ENCODE data around the gene SARS2. TPM values are rescaled to one million over a fixed set of nuclear protein-coding genes. Genes with fewer than 3 reads are reported as not detected.
"Not testable (repeated sequence)": the region's sequence is repeated elsewhere in the genome, so short reads cannot be mapped to it uniquely, and the experiment has no call there.

Gene SARS2
- total and polyA plus RNA-seq, 2 donors = 7.1 to 19.3 TPM

- no peak for DNase-seq (ENCODE audit: extremely low spot score)
- Histone ChIP-seq H3K36me3 (ENCODE audit: insufficient read depth) (no peaks in the 10 kb centered on the region), H3K4me3 (ENCODE audit: low read depth, low read length) (no peak overlapping the region), H3K4me1 (ENCODE audit: insufficient read depth) (peaks cover 2% of the 10 kb centered on the region), H3K27ac (ENCODE audit: low read depth) (no peak overlapping the region)
- 98% methylated on average over 1 of the region's 1 CpG for WGBS
Measured at GRCh38 chr19:38901683-38902082, 28.9 kb downstream of the SARS2 start.

GRCh38 chr19:38900743-38901190, 29.8 kb downstream of the SARS2 start:
- 28% methylated on average over 3 of the region's 3 CpGs for whole genome bisulfite sequencing
- no peak for DNase-seq (ENCODE audit: extremely low spot score)
- no peaks in the 10 kb centered on the region for H3K36me3 ChIP-seq (ENCODE audit: insufficient read depth)
- H3K4me1 ChIP-seq (ENCODE audit: insufficient read depth) = peaks cover 2% of the 10 kb centered on the region
- no peak overlapping the region for H3K27ac ChIP-seq (ENCODE audit: low read depth)
- no peak overlapping the region for H3K4me3 ChIP-seq (ENCODE audit: low read depth, low read length)

DNA sequence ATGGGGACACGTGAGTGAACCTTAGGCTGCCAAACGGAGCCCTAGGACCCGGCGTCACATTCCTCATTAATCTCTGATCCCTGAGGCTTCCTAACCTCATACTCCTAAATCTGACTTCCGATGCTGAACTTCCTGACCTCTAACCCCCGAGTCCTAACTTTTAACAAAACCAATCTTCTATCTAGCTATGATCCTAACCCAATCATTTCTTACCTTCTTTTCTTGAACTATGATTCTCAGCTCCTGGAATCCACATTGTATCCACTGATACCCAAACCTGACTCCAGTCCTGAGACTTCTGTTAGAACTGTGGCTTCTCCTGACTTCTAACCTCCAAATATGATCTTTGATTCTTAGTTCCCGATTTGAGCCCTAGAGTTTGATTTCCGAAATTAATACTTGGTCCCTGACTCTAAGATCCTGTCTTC, 30.3 kb downstream of the SARS2 start:
- no peaks in the 10 kb centered on the region for H3K36me3 ChIP-seq (ENCODE audit: insufficient read depth)
- 5% methylated on average over 8 of the region's 8 CpGs for WGBS
- H3K4me1 ChIP-seq (ENCODE audit: insufficient read depth) = peaks cover 2% of the 10 kb centered on the region

GRCh38 chr19:38899447-38900201, 30.9 kb downstream of the SARS2 start, which contains the start of the genes NFKBIB and SIRT2:
Gene NFKBIB, plus strand, starts transcription at chr19:38899969. Its CDS starts 64 bp downstream, at chr19:38900033.
Gene SIRT2, minus strand, starts transcription at chr19:38899618. Its CDS starts 97 bp downstream, at chr19:38899521.
- H3K36me3 ChIP-seq (ENCODE audit: insufficient read depth) = no peaks in the 10 kb centered on the region
- peak within 1 kb of the TSS; percentile 82 for H3K27ac ChIP-seq (ENCODE audit: low read depth)
- H3K4me1 ChIP-seq (ENCODE audit: insufficient read depth) = peaks cover 2% of the 10 kb centered on the region
- peak within 1 kb of the TSS; percentile 80 for H3K4me3 ChIP-seq (ENCODE audit: low read depth, low read length)
- under 1% methylated on average over 64 of the region's 64 CpGs for WGBS
- peak; percentile 100 for DNase-seq (ENCODE audit: extremely low spot score)

More for the DNA sequence above, 30.3 kb downstream of the SARS2 start:
- no peak for DNase-seq (ENCODE audit: extremely low spot score)
- peak overlapping the region; percentile 80 for H3K4me3 ChIP-seq (ENCODE audit: low read depth, low read length)
- peak overlapping the region; percentile 82 for H3K27ac ChIP-seq (ENCODE audit: low read depth)

GRCh38 chr19:38898788-38899446, 31.6 kb downstream of the SARS2 start:
- H3K4me3 ChIP-seq (ENCODE audit: low read depth, low read length) = peak overlapping the region; percentile 76
- H3K27ac ChIP-seq (ENCODE audit: low read depth) = peak overlapping the region; percentile 51
- DNase-seq (ENCODE audit: extremely low spot score) = no peak
- WGBS = 4% methylated on average over 25 of the region's 25 CpGs
- no peaks in the 10 kb centered on the region for H3K36me3 ChIP-seq (ENCODE audit: insufficient read depth)
- peaks cover 2% of the 10 kb centered on the region for H3K4me1 ChIP-seq (ENCODE audit: insufficient read depth)

GRCh38 chr19:38894968-38895367, 35.6 kb downstream of the SARS2 start:
- 73% methylated on average over 9 of the region's 9 CpGs for WGBS
- H3K4me1 ChIP-seq (ENCODE audit: insufficient read depth) = peaks cover 1% of the 10 kb centered on the region
- no peak overlapping the region for H3K4me3 ChIP-seq (ENCODE audit: low read depth, low read length)

DNA sequence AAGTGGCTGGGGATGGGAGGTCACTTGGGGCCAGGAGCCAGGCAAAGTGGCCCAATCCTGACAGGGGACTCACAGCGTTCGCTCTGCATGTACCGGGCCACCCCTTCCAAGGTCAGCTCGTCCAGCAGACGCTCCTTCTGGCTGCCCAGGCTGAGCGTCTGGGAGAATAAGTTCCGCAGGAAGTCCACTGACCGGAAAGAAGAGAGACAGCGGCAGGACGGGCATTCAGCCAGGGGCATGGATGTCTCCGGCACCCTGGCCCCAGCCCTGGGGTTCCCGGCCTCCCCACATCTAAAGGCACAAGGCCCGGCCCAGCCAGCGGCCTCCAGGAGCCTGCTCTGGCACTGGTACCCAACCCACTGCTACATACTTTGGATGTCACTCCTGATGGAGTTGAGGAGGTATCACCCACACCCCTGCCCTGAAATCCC, 37.2 kb downstream of the SARS2 start:
- Histone ChIP-seq H3K4me3 (ENCODE audit: low read depth, low read length) (no peak overlapping the region), H3K36me3 (ENCODE audit: insufficient read depth) (no peaks in the 10 kb centered on the region)
- WGBS = 87% methylated on average over 14 of the region's 14 CpGs

More at GRCh38 chr19:38894968-38895367, 35.6 kb downstream of the SARS2 start:
- no peak for DNase-seq (ENCODE audit: extremely low spot score)
- Histone ChIP-seq H3K27ac (ENCODE audit: low read depth) (no peak overlapping the region), H3K36me3 (ENCODE audit: insufficient read depth) (no peaks in the 10 kb centered on the region)

DNA sequence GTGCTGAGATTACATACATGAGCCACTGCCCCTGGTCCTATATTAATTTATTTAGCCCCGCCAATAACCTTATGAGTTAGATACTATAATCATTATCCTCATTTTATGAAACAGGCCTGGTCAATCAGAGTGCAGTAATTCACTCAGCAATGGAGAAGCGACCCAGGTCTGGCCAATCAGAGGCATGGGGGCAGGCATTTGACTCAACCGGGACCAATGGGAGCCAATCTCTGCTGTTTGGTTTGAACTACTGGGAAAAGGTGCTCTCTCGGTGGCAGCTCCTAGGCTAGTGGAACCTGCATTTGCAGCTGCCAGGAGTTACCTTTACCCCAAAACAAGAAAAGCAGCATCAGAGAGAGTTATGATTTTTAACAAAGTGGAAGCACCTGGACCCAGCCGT, 37.7 kb downstream of the SARS2 start:
- Histone ChIP-seq H3K27ac (ENCODE audit: low read depth) (no peak overlapping the region), H3K4me1 (ENCODE audit: insufficient read depth) (no peaks in the 10 kb centered on the region), H3K36me3 (ENCODE audit: insufficient read depth) (no peaks in the 10 kb centered on the region), H3K4me3 (ENCODE audit: low read depth, low read length) (no peak overlapping the region)
- no peak for DNase-seq (ENCODE audit: extremely low spot score)
- WGBS = 83% methylated on average over 5 of the region's 5 CpGs

More for the DNA sequence above, 37.2 kb downstream of the SARS2 start:
- H3K27ac ChIP-seq (ENCODE audit: low read depth) = no peak overlapping the region
- DNase-seq (ENCODE audit: extremely low spot score) = no peak
- no peaks in the 10 kb centered on the region for H3K4me1 ChIP-seq (ENCODE audit: insufficient read depth)

GRCh38 chr19:38891771-38892170, 38.8 kb downstream of the SARS2 start:
- no peaks in the 10 kb centered on the region for H3K36me3 ChIP-seq (ENCODE audit: insufficient read depth)

DNA sequence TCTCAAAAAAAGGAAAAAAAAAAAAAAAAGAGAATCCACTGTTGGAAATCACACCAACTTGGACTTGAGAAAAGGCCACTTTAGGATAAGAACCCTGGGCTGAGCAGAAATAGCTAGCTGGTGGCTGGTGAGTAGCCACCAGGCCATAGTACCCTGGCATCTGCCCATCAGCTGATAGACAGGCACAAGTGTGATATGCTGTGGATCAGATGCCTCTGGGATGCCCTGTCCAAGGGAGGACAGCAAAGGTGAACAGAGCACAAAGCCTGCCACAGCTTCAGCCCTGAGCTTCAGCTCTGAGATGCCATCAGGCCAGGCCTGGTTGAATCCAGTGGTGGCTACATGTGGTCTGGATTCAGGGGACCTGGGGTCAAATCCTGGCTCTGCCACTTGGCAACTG, 39.9 kb downstream of the SARS2 start:
- H3K4me1 ChIP-seq (ENCODE audit: insufficient read depth) = no peaks in the 10 kb centered on the region
- no peak overlapping the region for H3K4me3 ChIP-seq (ENCODE audit: low read depth, low read length)
- DNase-seq (ENCODE audit: extremely low spot score) = no peak
- H3K36me3 ChIP-seq (ENCODE audit: insufficient read depth) = no peaks in the 10 kb centered on the region
- no peak overlapping the region for H3K27ac ChIP-seq (ENCODE audit: low read depth)

More at GRCh38 chr19:38891771-38892170, 38.8 kb downstream of the SARS2 start:
- no peak overlapping the region for H3K27ac ChIP-seq (ENCODE audit: low read depth)
- no peak overlapping the region for H3K4me3 ChIP-seq (ENCODE audit: low read depth, low read length)
- WGBS = 86% methylated on average over 6 of the region's 6 CpGs
- no peaks in the 10 kb centered on the region for H3K4me1 ChIP-seq (ENCODE audit: insufficient read depth)
- no peak for DNase-seq (ENCODE audit: extremely low spot score)

- Histone ChIP-seq H3K4me1 (ENCODE audit: insufficient read depth) (no peaks in the 10 kb centered on the region), H3K4me3 (ENCODE audit: low read depth, low read length) (no peak overlapping the region), H3K27ac (ENCODE audit: low read depth) (no peak overlapping the region), H3K36me3 (ENCODE audit: insufficient read depth) (no peaks in the 10 kb centered on the region)
- no peak for DNase-seq (ENCODE audit: extremely low spot score)
- WGBS = 90% methylated on average over 8 of the region's 8 CpGs
Measured at GRCh38 chr19:38889803-38890202, 40.8 kb downstream of the SARS2 start.

- Histone ChIP-seq H3K4me1 (ENCODE audit: insufficient read depth) (no peaks in the 10 kb centered on the region), H3K36me3 (ENCODE audit: insufficient read depth) (no peaks in the 10 kb centered on the region), H3K4me3 (ENCODE audit: low read depth, low read length) (no peak overlapping the region), H3K27ac (ENCODE audit: low read depth) (no peak overlapping the region)
- no peak for DNase-seq (ENCODE audit: extremely low spot score)
- 93% methylated on average over 17 of the region's 17 CpGs for WGBS
Measured at GRCh38 chr19:38888876-38889275, 41.7 kb downstream of the SARS2 start.

- WGBS = 96% methylated on average over 3 of the region's 3 CpGs
- H3K36me3 ChIP-seq (ENCODE audit: insufficient read depth); H3K4me3 ChIP-seq (ENCODE audit: low read depth, low read length); H3K4me1 ChIP-seq (ENCODE audit: insufficient read depth); H3K27ac ChIP-seq (ENCODE audit: low read depth); DNase-seq (ENCODE audit: extremely low spot score): not testable (repeated sequence)
Measured at GRCh38 chr19:38884691-38885090, 45.9 kb downstream of the SARS2 start.

GRCh38 chr19:38883286-38883685, 47.3 kb downstream of the SARS2 start:
- WGBS = 95% methylated on average over 9 of the region's 9 CpGs
- peaks cover 5% of the 10 kb centered on the region for H3K36me3 ChIP-seq (ENCODE audit: insufficient read depth)

More at GRCh38 chr19:38883286-38883685, 47.3 kb downstream of the SARS2 start:
- Histone ChIP-seq H3K4me1 (ENCODE audit: insufficient read depth) (no peaks in the 10 kb centered on the region), H3K27ac (ENCODE audit: low read depth) (no peak overlapping the region), H3K4me3 (ENCODE audit: low read depth, low read length) (no peak overlapping the region)
- DNase-seq (ENCODE audit: extremely low spot score) = no peak
